GM23338 (cell line): Measurements from ENCODE around the gene PCDHGA4. TPM values are rescaled to one million over a fixed set of nuclear protein-coding genes. Genes with fewer than 3 reads are reported as not detected.

Source experiments
- ATAC-seq: fragments of 200-7000 bp; cut with Tn5 transposase; 3 replicates; pipeline ENCODE4 v1.9.1; 2020
- DNase-seq: peaks from one replicate; pipeline ENCODE4 v3.0.0-alpha.2; 2015; ENCODE audit warnings: low spot score
- H2AFZ ChIP-seq: fragments of 200-600 bp; sonication (generic); 2 replicates; pipeline ENCODE4 v1.8.0; 2016; ENCODE audit warnings: antibody characterized with exemption, mild to moderate bottlenecking, moderate library complexity
- H3F3A ChIP-seq: fragments of 200-600 bp; sonication (generic); replicated peaks from 2 replicates; pipeline ENCODE4 v1.8.0; 2017; ENCODE audit warnings: antibody characterized with exemption, mixed run types, low read depth
- H3K27ac ChIP-seq: fragments of 200-600 bp; sonication (generic); 2 replicates; pipeline ENCODE4 v1.6.1; 2016; ENCODE audit warnings: low read depth
- H3K27me3 ChIP-seq: fragments of 200-600 bp; sonication (generic); 2 replicates; pipeline ENCODE4 v1.8.0; 2016; ENCODE audit warnings: mild to moderate bottlenecking, mixed run types, moderate library complexity; ENCODE audit not compliant: insufficient read depth
- H3K36me3 ChIP-seq: fragments of 200-600 bp; sonication (generic); 2 replicates; pipeline ENCODE4 v1.8.0; 2016; ENCODE audit warnings: mild to moderate bottlenecking; ENCODE audit not compliant: insufficient read depth
- H3K4me1 ChIP-seq: fragments of 200-600 bp; sonication (generic); 2 replicates; pipeline ENCODE4 v1.8.0; 2016; ENCODE audit warnings: mild to moderate bottlenecking, moderate library complexity; ENCODE audit not compliant: insufficient read depth
- H3K4me2 ChIP-seq: fragments of 200-600 bp; sonication (generic); 2 replicates; pipeline ENCODE4 v1.7.1; 2017; ENCODE audit warnings: mixed run types
- H3K4me3 ChIP-seq: fragments of 200-600 bp; sonication (generic); 2 replicates; pipeline ENCODE4 v1.6.1; 2016; ENCODE audit warnings: mixed run types
- H3K79me2 ChIP-seq: fragments of 200-600 bp; sonication (generic); replicated peaks from 2 replicates; pipeline ENCODE4 v1.8.0; 2017; ENCODE audit warnings: mild to moderate bottlenecking; ENCODE audit not compliant: insufficient read depth
- H3K9me2 ChIP-seq: fragments of 200-600 bp; sonication (generic); 2 replicates; pipeline ENCODE4 v1.8.0; 2017; ENCODE audit not compliant: insufficient read depth
- H4K20me1 ChIP-seq: fragments of 200-600 bp; sonication (generic); replicated peaks from 2 replicates; pipeline ENCODE4 v1.8.0; 2017; ENCODE audit warnings: mild to moderate bottlenecking; ENCODE audit not compliant: insufficient read depth
- H3K27ac Mint-ChIP-seq: 2 replicates; pipeline ENCODE4 v1.8.0; 2020; ENCODE audit warnings: inconsistent platforms, mild to moderate bottlenecking, moderate library complexity, mixed read lengths
- H3K27me3 Mint-ChIP-seq: 3 replicates; pipeline ENCODE4 v1.8.0; 2022; ENCODE audit warnings: low read depth, mild to moderate bottlenecking, moderate library complexity, mixed read lengths, inconsistent platforms; ENCODE audit not compliant: insufficient read depth, poor library complexity
- H3K36me3 Mint-ChIP-seq: 3 replicates; pipeline ENCODE4 v1.8.0; 2021; ENCODE audit warnings: low read depth, mild to moderate bottlenecking, inconsistent platforms, moderate library complexity, mixed read lengths
- H3K4me1 Mint-ChIP-seq: 3 replicates; pipeline ENCODE4 v1.8.0; 2020; ENCODE audit warnings: mild to moderate bottlenecking, inconsistent platforms, mixed read lengths
- H3K4me3 Mint-ChIP-seq: 3 replicates; pipeline ENCODE4 v1.8.0; 2021; ENCODE audit warnings: moderate library complexity, mild to moderate bottlenecking, inconsistent platforms, mixed read lengths
- H3K9me3 Mint-ChIP-seq: 3 replicates; pipeline ENCODE4 v1.8.0; 2020; ENCODE audit warnings: moderate library complexity, mild to moderate bottlenecking, inconsistent platforms, mixed read lengths
- CREB1 ChIP-seq: fragments of 250-450 bp; sonication (Bioruptor Pico); IDR thresholded peaks from 2 replicates; pipeline ENCODE4 v1.5.0; 2020; ENCODE audit warnings: low read depth, mild to moderate bottlenecking, moderate library complexity
- CTCF ChIP-seq, 2 experiments: fragments of 200-600 bp in 1 of 2; sonication (generic) in 1 of 2; conservative IDR thresholded peaks; 2 replicates each; pipeline versions ENCODE4 v1.5.1 to v1.6.1; 2016 to 2017; ENCODE audit warnings: antibody characterized with exemption in 2 of 2, low read depth in 2 of 2, mild to moderate bottlenecking in 2 of 2, moderate library complexity in 1 of 2
- EZH2 ChIP-seq: fragments of 200-600 bp; sonication (generic); IDR thresholded peaks from one replicate; pipeline ENCODE4 v1.8.0; 2017; ENCODE audit warnings: antibody characterized with exemption, mild to moderate bottlenecking, low read depth; ENCODE audit not compliant: unreplicated experiment
- EZH2phosphoT487 ChIP-seq: fragments of 200-600 bp; sonication (generic); IDR thresholded peaks from one replicate; pipeline ENCODE4 v1.8.1; 2018; ENCODE audit warnings: antibody characterized with exemption; ENCODE audit not compliant: unreplicated experiment
- JUNB ChIP-seq: IDR thresholded peaks from one replicate; pipeline ENCODE4 v1.6.1; 2016; ENCODE audit warnings: antibody characterized with exemption; ENCODE audit not compliant: unreplicated experiment
- NANOG ChIP-seq: IDR thresholded peaks from 2 replicates; pipeline ENCODE4 v1.6.1; 2016; ENCODE audit warnings: antibody characterized with exemption, borderline replicate concordance
- POLR2AphosphoS5 ChIP-seq: IDR thresholded peaks from 2 replicates; pipeline ENCODE4 v1.6.1; 2016; ENCODE audit warnings: antibody characterized with exemption, low read depth
- ZNF114 ChIP-seq: fragments of 250-450 bp; sonication (Bioruptor Pico); IDR thresholded peaks from 2 replicates; pipeline ENCODE4 v1.5.0; 2020; ENCODE audit warnings: mild to moderate bottlenecking, moderate library complexity
- ZNF331 ChIP-seq: fragments of 250-450 bp; sonication (Bioruptor Pico); IDR thresholded peaks from 2 replicates; pipeline ENCODE4 v1.5.0; 2020; ENCODE audit warnings: low read depth, mild to moderate bottlenecking, moderate library complexity
- polyA plus RNA-seq: library from polyadenylated mRNA; unstranded; fragments of >200 nt; fragmentation: Nextera tagmentation; extraction: Ambion mirVana; gene quantifications from 2 replicates; pipeline ENCODE4 v1.2.1, GENCODE V29; 2016
- total RNA-seq: library from RNA; depleted of rRNA; stranded (reverse); fragments of >200 nt; shearing (Covaris generic); gene quantifications from 2 replicates; pipeline ENCODE4 v1.2.3, GENCODE V29; 2014
- TF ChIP-seq, protein P1 (sequence below): IDR thresholded peaks from one replicate; pipeline ENCODE4 v1.6.1; 2018; ENCODE audit warnings: antibody characterized with exemption; ENCODE audit not compliant: unreplicated experiment
- TF ChIP-seq, protein P2 (sequence below): IDR thresholded peaks from 2 replicates; pipeline ENCODE4 v1.6.1; 2016; ENCODE audit warnings: antibody characterized with exemption

PCDHGA4 gene
- total and polyA plus RNA-seq, 2 experiments from 2014 or later: 0.99 to 7.2 TPM

DNA sequence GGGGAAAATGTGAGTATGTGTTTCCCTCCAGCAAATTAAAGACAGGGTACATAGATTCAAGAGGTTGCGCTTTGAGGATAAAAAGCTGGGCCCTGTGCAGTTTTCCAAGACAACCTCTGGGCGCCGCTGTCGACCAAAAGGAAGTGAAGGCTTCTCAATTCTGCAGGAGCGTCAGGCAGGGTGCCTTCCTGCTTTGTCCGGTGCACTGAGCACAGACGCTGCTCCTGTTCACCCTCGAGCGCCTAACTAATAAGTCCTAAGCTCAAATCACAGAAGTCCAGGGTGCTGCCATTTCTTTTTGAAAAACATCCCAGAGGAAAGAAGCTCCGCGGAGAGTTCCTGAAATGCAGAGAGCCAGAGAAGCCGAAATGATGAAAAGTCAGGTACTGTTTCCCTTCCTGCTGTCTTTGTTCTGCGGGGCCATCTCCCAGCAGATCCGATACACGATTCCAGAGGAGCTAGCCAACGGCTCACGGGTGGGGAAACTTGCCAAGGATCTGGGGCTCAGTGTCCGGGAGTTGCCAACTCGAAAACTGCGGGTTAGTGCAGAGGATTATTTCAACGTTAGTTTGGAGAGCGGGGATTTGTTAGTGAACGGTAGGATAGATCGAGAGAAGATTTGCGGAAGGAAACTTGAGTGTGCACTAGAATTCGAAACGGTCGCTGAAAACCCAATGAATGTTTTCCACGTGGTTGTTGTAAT lies 4.8 kb upstream of the PCDHGA4 start, which contains the start of gene PCDHGB1:
TSS of gene PCDHGB1 (plus strand) at position 183 of the 703 bp plus-strand sequence. CDS start at position 345, 162 bp downstream.
- peak within 1 kb of the TSS; percentile 65 for H3K4me3 Mint-ChIP-seq
- peaks cover 7% of the 10 kb centered on the region for H3K27me3 Mint-ChIP-seq
- H3K4me1 Mint-ChIP-seq: peaks cover 2% of the 10 kb centered on the region; the same call in 2 of the 3 replicates
- H3K36me3 Mint-ChIP-seq: peaks cover 53% of the 10 kb centered on the region
- no peak within 1 kb of the TSS for H3K27ac ChIP-seq
- TF ChIP-seq EZH2 (no peak), ZNF114 (CRISPR knock-in tag) (no peak), CTCF (conservative IDR thresholded peaks at IDR 0.05; ENCODE audit: low read depth in 2 of 2) (peak; percentile 77 to 81), JUNB (no peak), POLR2AphosphoS5 (peak; percentile 53)
- peak; percentile 95 for DNase-seq
- no peak within 1 kb of the TSS for H3K27ac Mint-ChIP-seq
- H3K36me3 ChIP-seq: no peaks in the 10 kb centered on the region
- H3K9me2 ChIP-seq: no peaks in the 10 kb centered on the region
- no peaks in the 10 kb centered on the region for H3K27me3 ChIP-seq
- peaks cover 64% of the 10 kb centered on the region for H3K9me3 Mint-ChIP-seq
- H3K4me3 ChIP-seq: peak within 1 kb of the TSS; percentile 47
- peak; percentile 93 for ATAC-seq
- H3F3A ChIP-seq: 0 out of 2 replicates have a peak, but pooled peaks cover 3% of the 10 kb centered on the region
- H3K4me2 ChIP-seq: peak within 1 kb of the TSS; percentile 69
- H4K20me1 ChIP-seq: no peaks in the 10 kb centered on the region
- no peaks in the 10 kb centered on the region for H3K4me1 ChIP-seq
- H3K79me2 ChIP-seq: no peaks in the 10 kb centered on the region
- H2AFZ ChIP-seq: peak within 1 kb of the TSS; percentile 58

GRCh38 chr5:141351591-141351990 lies 3.2 kb upstream of the PCDHGA4 start:
- H4K20me1 ChIP-seq: no peaks in the 10 kb centered on the region
- H3K9me2 ChIP-seq: no peaks in the 10 kb centered on the region
- H3K4me2 ChIP-seq: no peak overlapping the region
- no peaks in the 10 kb centered on the region for H3K27me3 ChIP-seq
- H3K36me3 ChIP-seq: no peaks in the 10 kb centered on the region
- Mint-ChIP-seq H3K4me3 (no peak overlapping the region), H3K27ac (no peak overlapping the region), H3K4me1 (peaks cover 2% of the 10 kb centered on the region; the same call in 2 of the 3 replicates), H3K9me3 (peaks cover 67% of the 10 kb centered on the region), H3K36me3 (peaks cover 60% of the 10 kb centered on the region), H3K27me3 (peaks cover 9% of the 10 kb centered on the region)
- 0 out of 2 replicates have a peak, but pooled peaks cover 3% of the 10 kb centered on the region for H3F3A ChIP-seq
- H3K79me2 ChIP-seq: no peaks in the 10 kb centered on the region
- H3K4me3 ChIP-seq: no peak overlapping the region
- no peaks in the 10 kb centered on the region for H3K4me1 ChIP-seq
- H2AFZ ChIP-seq: no peak overlapping the region
- no peak overlapping the region for H3K27ac ChIP-seq
- DNase-seq (no peak), ATAC-seq (no peak)
- TF ChIP-seq JUNB (no peak), ZNF331 (CRISPR knock-in tag) (no peak), NANOG (no peak), ZNF114 (CRISPR knock-in tag) (no peak), EZH2phosphoT487 (no peak), EZH2 (no peak), CREB1 (CRISPR knock-in tag) (no peak), CTCF (conservative IDR thresholded peaks at IDR 0.05; ENCODE audit: low read depth in 2 of 2) (no peak)
- TF ChIP-seq, protein P1, sequence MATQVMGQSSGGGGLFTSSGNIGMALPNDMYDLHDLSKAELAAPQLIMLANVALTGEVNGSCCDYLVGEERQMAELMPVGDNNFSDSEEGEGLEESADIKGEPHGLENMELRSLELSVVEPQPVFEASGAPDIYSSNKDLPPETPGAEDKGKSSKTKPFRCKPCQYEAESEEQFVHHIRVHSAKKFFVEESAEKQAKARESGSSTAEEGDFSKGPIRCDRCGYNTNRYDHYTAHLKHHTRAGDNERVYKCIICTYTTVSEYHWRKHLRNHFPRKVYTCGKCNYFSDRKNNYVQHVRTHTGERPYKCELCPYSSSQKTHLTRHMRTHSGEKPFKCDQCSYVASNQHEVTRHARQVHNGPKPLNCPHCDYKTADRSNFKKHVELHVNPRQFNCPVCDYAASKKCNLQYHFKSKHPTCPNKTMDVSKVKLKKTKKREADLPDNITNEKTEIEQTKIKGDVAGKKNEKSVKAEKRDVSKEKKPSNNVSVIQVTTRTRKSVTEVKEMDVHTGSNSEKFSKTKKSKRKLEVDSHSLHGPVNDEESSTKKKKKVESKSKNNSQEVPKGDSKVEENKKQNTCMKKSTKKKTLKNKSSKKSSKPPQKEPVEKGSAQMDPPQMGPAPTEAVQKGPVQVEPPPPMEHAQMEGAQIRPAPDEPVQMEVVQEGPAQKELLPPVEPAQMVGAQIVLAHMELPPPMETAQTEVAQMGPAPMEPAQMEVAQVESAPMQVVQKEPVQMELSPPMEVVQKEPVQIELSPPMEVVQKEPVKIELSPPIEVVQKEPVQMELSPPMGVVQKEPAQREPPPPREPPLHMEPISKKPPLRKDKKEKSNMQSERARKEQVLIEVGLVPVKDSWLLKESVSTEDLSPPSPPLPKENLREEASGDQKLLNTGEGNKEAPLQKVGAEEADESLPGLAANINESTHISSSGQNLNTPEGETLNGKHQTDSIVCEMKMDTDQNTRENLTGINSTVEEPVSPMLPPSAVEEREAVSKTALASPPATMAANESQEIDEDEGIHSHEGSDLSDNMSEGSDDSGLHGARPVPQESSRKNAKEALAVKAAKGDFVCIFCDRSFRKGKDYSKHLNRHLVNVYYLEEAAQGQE: no peak
- TF ChIP-seq, protein P2, sequence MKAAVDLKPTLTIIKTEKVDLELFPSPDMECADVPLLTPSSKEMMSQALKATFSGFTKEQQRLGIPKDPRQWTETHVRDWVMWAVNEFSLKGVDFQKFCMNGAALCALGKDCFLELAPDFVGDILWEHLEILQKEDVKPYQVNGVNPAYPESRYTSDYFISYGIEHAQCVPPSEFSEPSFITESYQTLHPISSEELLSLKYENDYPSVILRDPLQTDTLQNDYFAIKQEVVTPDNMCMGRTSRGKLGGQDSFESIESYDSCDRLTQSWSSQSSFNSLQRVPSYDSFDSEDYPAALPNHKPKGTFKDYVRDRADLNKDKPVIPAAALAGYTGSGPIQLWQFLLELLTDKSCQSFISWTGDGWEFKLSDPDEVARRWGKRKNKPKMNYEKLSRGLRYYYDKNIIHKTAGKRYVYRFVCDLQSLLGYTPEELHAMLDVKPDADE: no peak
